ENCODE results near the gene SMIM38.
A peak's percentile ranks its signal among the peaks of the same experiment; 100 is the strongest.
"Not testable (repeated sequence)": the region's sequence is repeated elsewhere in the genome, so short reads cannot be mapped to it uniquely, and the experiment has no call there.

SMIM38 gene

GRCh38 chr11:69133251-69133650 is 22.5 kb upstream of the SMIM38 start:
- no peak overlapping the region for H3K4me3 ChIP-seq (ENCODE audit: low read depth, low read length)
- TF ChIP-seq, protein P1, sequence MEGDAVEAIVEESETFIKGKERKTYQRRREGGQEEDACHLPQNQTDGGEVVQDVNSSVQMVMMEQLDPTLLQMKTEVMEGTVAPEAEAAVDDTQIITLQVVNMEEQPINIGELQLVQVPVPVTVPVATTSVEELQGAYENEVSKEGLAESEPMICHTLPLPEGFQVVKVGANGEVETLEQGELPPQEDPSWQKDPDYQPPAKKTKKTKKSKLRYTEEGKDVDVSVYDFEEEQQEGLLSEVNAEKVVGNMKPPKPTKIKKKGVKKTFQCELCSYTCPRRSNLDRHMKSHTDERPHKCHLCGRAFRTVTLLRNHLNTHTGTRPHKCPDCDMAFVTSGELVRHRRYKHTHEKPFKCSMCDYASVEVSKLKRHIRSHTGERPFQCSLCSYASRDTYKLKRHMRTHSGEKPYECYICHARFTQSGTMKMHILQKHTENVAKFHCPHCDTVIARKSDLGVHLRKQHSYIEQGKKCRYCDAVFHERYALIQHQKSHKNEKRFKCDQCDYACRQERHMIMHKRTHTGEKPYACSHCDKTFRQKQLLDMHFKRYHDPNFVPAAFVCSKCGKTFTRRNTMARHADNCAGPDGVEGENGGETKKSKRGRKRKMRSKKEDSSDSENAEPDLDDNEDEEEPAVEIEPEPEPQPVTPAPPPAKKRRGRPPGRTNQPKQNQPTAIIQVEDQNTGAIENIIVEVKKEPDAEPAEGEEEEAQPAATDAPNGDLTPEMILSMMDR (conservative IDR thresholded peaks at IDR 0.05; ENCODE audit: low read depth, low read length) = no peak
- DNase-seq (ENCODE audit: low read depth) = no peak

DNA sequence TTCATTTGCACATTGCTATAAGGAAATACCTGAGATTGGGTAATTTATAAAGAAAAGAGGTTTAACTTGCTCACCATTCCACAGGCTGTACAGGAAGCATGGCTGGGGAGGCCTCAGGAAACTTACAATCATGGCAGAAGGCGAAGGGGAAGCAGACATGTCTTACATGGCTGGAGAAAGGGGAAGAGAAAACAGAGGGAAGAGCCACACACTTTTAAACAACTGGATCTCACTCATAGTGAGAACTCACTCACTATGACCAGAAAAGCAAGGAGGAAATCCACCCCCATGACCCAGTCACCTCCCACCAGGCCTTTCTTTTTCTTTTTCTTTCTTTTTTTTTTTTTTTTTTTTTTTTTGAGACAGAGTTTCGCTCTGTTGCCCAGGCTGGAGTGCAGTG is 21.6 kb upstream of the SMIM38 start:
- not testable (repeated sequence) for H3K4me3 ChIP-seq (ENCODE audit: low read depth, low read length); DNase-seq (ENCODE audit: low read depth)

DNA sequence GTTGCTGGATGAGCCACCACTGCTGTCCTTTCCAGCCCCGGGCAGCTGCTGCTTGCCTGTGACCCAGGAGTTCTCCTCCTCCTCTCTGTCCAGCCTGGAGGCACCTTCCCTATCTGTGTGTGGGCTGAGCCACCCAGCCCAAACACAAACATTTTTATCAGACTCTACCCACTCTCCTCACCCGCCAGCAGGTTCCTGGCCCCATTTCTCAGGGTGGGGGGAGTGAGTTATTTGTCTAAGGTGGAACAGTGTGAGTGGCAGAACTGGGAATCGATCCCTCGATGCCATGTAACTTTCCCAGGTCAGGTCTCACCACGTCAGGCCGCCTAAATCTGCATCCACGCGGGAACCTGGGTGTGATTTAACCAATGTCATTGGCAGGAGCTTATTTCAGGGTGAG is 20.8 kb upstream of the SMIM38 start:
- DNase-seq (ENCODE audit: low read depth) = no peak
- H3K4me3 ChIP-seq (ENCODE audit: low read depth, low read length) = no peak overlapping the region
- TF ChIP-seq, protein P1 (conservative IDR thresholded peaks at IDR 0.05; ENCODE audit: low read depth, low read length) = no peak

- no peak overlapping the region for H3K4me3 ChIP-seq (ENCODE audit: low read depth, low read length)
- TF ChIP-seq, protein P1 (conservative IDR thresholded peaks at IDR 0.05; ENCODE audit: low read depth, low read length) = no peak
- no peak for DNase-seq (ENCODE audit: low read depth)
These were observed 20.0 kb upstream of the SMIM38 start for GRCh38 chr11:69135420-69136363.

DNA sequence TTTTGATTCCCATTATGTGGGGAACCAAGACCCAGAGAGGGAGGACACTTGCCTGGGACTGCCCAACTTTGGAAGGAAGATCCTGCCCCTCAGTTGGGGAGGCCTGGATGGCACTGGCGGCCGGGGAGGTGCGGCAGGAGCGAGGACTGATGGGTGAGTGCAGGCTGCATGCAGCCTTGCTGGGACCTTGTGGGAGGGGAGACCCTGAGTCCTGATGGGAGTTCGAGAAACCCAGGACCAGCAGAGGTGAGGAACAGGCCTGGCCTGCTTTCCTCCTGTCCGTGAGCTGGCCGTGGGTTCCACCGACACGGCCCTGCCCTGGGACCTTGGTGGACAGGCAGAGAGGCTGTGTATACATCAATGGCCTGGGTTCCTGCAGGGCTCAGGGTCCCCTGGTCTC is 19.3 kb upstream of the SMIM38 start:
- no peak overlapping the region for H3K4me3 ChIP-seq (ENCODE audit: low read depth, low read length)
- TF ChIP-seq, protein P1 (conservative IDR thresholded peaks at IDR 0.05; ENCODE audit: low read depth, low read length) = no peak
- DNase-seq (ENCODE audit: low read depth) = no peak

DNA sequence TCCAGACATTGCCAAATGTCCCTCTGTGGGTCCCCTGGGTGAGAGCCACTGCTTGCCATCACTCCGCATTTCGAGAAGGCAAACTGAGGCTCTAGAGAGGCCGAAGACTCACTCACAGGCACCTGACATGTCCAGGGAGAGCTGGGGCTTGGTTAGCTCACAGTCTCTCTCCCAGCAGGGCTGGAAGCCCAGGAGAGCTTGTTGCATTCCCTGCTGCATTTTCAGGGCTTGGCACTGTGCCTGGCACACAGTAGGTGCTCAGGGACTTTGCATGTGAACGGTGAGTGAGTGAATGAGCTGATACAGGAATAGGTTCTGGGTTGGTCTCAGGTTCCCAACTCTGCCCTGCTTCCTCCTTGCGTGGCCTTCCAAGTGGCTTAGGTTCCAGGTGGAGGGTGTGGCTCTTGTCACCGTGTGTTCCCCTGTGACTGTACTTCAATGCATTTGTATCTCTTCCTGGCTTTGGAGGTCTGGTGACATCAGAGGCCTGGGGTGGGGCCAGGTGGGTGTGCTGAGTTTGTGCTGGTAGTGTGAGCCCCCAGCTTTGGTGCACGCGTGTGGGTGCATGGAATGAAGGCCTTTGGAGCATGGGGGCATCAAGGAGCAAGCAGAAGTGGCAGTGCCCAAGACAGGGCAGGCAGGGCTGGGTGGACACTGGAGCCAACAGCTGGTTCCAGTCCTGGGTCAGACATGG is 18.4 kb upstream of the SMIM38 start:
- no peak overlapping the region for H3K4me3 ChIP-seq (ENCODE audit: low read depth, low read length)
- no peak for DNase-seq (ENCODE audit: low read depth)
- TF ChIP-seq, protein P1 (conservative IDR thresholded peaks at IDR 0.05; ENCODE audit: low read depth, low read length) = no peak

GRCh38 chr11:69138265-69138664 is 17.5 kb upstream of the SMIM38 start:
- no peak overlapping the region for H3K4me3 ChIP-seq (ENCODE audit: low read depth, low read length)
- DNase-seq (ENCODE audit: low read depth) = peak; percentile 70
- TF ChIP-seq, protein P1 (conservative IDR thresholded peaks at IDR 0.05; ENCODE audit: low read depth, low read length) = no peak

- not testable (repeated sequence) for DNase-seq (ENCODE audit: low read depth); H3K4me3 ChIP-seq (ENCODE audit: low read depth, low read length)
These were observed 15.6 kb upstream of the SMIM38 start for GRCh38 chr11:69140161-69140560.

All from choroid plexus epithelial cell (primary cell).